Astrocyte of the spinal cord (primary cell): ENCODE data around the gene AZU1.

Source experiments
- DNase-seq: peaks from one replicate; pipeline ENCODE4 v3.0.0; 2011; ENCODE audit warnings: low read depth, low spot score
- H3K4me3 ChIP-seq: 2 replicates; pipeline ENCODE4 v1.5.1; 2011; ENCODE audit warnings: low read depth, mild to moderate bottlenecking, low read length, moderate library complexity
- in situ Hi-C: cut with HindIII; loops from 2 replicates; pipeline ENCODE4 v1.10.0; 2017; ENCODE audit warnings: low sequenced_read_pairs
- TF ChIP-seq, protein P1 (sequence below): IDR thresholded peaks from 2 replicates; pipeline ENCODE4 v1.5.1; 2012; ENCODE audit warnings: low read depth, mild to moderate bottlenecking, low read length, inconsistent platforms

Gene AZU1

DNA sequence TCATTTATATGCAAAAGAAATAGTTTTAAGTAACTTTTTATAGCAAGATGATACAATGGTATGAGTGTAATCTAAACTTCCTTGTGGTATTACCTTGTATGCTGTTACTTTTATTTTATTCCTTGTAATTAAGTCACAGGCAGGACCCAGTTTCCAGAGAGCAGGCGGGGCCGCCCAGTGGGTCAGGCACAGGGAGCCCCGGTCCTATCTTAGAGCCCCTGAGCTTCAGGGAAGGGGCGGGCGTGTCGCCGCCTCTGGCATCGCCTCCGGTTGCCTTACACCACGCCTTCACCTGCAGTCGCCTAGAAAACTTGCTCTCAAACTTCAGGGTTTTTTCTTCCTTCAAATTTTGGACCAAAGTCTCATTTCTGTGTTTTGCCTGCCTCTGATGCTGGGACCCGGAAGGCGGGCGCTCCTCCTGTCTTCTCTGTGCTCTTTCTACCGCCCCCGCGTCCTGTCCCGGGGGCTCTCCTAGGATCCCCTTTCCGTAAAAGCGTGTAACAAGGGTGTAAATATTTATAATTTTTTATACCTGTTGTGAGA, 16.1 kb upstream of the AZU1 start:
- in situ Hi-C loops: no loop called here
- TF ChIP-seq, protein P1, sequence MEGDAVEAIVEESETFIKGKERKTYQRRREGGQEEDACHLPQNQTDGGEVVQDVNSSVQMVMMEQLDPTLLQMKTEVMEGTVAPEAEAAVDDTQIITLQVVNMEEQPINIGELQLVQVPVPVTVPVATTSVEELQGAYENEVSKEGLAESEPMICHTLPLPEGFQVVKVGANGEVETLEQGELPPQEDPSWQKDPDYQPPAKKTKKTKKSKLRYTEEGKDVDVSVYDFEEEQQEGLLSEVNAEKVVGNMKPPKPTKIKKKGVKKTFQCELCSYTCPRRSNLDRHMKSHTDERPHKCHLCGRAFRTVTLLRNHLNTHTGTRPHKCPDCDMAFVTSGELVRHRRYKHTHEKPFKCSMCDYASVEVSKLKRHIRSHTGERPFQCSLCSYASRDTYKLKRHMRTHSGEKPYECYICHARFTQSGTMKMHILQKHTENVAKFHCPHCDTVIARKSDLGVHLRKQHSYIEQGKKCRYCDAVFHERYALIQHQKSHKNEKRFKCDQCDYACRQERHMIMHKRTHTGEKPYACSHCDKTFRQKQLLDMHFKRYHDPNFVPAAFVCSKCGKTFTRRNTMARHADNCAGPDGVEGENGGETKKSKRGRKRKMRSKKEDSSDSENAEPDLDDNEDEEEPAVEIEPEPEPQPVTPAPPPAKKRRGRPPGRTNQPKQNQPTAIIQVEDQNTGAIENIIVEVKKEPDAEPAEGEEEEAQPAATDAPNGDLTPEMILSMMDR: no peak
- H3K4me3 ChIP-seq: no peak overlapping the region
- no peak for DNase-seq

DNA sequence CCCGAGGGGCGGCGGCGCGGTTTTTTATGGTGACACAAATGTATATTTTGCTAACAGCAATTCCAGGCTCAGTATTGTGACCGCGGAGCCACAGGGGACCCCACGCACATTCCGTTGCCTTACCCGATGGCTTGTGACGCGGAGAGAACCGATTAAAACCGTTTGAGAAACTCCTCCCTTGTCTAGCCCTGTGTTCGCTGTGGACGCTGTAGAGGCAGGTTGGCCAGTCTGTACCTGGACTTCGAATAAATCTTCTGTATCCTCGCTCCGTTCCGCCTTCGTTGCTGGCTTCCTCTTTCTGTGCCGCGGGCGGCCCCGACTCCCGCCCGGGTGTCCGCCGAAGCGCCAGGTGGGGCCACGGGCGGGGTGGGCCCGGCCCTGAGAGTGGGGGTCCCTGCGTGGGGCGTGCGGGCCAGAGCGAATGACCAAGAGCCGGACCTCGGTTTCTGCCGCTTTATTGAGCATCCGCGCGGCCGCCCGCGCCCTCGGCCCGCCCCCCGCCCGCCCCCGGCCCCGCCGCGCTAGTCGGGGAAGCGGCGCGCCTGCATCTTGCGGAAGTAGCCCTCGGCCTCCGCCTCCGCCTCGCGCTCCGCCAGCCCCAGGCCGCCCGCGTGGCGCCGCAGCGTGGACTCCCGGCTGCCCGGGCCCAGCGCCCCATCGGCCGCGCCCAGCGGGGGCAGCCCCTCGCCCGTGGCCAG, 15.4 kb upstream of the AZU1 start:
- in situ Hi-C loops: no loop called here
- TF ChIP-seq, protein P1: no peak
- DNase-seq: no peak
- H3K4me3 ChIP-seq: no peak overlapping the region

DNA sequence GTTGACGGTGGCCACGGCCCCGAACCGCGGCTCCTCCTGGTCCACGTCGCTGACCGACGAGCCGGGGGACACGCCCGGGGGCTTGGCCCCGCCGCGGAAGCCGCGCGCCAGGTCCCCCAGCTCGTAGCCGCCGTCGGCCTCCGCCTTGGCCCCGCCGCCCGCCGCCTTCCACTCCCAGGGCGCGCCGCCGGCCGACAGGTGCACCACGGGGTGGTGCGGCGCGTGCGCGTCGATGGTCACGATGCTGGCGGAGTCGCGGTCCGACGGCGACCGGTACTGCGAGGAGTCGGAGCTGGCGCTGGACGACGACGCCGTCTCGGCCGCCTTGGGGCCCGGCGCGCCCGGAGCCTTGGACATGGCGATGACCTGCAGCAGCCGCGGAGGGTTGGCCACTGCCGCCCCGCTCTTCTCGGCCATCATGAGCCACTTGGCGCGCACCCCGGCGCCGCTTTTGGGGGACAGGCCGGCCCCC, 14.9 kb upstream of the AZU1 start:
- in situ Hi-C loops: no loop called here
- H3K4me3 ChIP-seq: no peak overlapping the region
- DNase-seq: no peak
- TF ChIP-seq, protein P1: no peak

DNA sequence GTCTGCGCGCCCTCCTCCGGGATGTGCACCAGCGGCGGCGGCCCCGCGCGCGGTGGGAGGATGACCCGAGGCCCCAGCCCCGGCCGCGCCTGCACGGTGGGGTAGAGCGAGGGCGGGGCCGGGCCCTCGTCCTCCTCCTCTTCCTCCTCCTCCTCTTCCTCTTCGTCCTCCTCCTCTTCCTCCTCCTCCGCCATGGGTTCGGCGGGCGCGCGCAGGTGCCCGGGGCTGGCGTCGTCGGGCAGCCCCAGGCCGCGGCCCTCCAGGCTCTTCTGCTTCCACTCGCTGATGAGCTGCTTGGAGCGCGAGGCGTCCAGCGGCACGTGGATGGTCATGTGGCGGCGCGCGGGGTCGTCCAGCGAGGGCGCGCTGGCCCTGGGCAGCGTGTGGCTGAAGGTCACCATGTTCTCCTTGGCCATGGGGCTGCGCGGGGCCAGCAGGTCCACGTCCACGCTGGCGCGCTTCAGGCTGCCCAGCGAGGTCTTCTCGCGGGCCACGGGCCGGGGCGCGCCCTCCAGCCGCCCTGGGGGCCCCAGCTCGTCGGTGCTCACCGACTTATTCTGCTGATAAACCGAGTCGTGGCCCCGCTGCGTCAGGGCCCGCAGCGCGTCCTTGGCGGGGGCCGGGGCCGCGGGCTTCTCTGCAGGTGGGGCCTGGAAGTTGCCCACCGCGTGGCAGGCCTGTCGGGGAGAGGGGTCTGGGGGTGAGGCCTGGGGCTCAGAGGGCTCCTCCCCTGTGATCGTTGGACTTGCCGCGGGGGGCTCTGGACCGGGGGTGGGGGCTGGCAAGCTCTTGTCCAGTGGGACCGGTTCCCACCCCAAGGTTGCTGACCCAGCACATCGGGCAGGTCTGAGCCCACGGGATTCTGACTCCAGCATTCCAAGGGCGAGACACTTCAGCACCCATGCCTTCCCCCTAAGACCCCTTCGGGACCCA, 14.2 kb upstream of the AZU1 start:
- DNase-seq: no peak
- TF ChIP-seq, protein P1: no peak
- in situ Hi-C loops: no loop called here
- H3K4me3 ChIP-seq: no peak overlapping the region

DNA sequence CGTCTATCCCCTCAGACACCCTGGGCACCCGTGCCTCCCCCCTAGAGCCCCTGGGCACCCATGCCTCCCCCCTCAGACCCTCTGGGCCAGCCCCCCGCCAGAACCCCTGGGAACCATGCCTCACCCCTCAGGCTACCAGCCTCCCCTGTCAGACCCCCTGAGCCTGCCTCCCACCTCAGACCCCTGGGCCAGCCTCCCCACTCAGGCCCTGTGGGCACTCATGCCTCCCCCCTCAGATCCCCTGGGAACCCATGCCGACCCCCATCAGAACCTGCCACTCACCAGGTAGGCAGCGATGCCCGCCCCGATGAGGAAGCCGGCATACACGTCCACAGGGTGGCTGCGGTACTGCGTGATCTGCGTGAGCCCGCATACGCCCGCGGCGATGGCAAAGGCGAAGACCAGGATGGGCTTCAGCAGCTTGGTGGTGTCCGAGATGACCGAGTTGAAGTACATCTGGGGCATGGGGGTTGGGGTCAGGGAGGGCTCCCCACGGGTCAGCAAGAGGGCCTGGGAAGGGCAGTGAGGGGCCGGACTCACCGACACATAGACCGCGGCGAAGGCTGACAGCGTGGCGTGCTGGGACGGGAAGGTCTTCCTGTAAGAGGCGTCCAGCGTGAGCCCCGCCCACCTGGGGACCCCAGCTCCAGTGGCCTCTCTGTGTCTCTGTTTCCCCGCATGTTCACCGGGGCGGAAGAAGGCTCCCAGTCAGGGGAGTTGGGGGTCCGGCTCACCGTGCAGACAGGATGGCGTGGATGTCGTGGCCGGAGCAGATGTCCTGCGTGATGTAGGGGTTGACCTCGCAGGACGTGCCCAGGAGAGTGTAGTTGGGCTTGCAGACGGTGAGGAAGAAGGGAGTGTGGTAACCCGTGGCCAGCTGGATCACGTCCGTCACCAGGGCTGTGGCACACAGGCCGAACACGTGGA, 13.2 kb upstream of the AZU1 start:
- H3K4me3 ChIP-seq: no peak overlapping the region
- no peak for DNase-seq
- TF ChIP-seq, protein P1: no peak
- in situ Hi-C loops: no loop called here
